NCI-H1694 treated with DMSO at 0.1 percent for 48 hours (cell line): Measurements from ENCODE around the gene SLC19A1.
"Not testable (repeated sequence)": the region's sequence is repeated elsewhere in the genome, so short reads cannot be mapped to it uniquely, and the experiment has no call there.

Experiments used
- DNase-seq: peaks from one replicate; lab custom pipeline; 2025; lab: John Stamatoyannopoulos, UW

Gene SLC19A1

GRCh38 chr21:45576838-45577737 lies 34.8 kb upstream of the SLC19A1 start:
- no peak for DNase-seq

- no peak for DNase-seq
These were observed 34.0 kb upstream of the SLC19A1 start for GRCh38 chr21:45575993-45576837.

- DNase-seq: no peak
These were observed 33.2 kb upstream of the SLC19A1 start for GRCh38 chr21:45575304-45575992.

- no peak for DNase-seq
These were observed 32.5 kb upstream of the SLC19A1 start for GRCh38 chr21:45574691-45575090.

- DNase-seq: no peak
These were observed 31.9 kb upstream of the SLC19A1 start for GRCh38 chr21:45574081-45574501.

- DNase-seq: no peak
These were observed 31.3 kb upstream of the SLC19A1 start for GRCh38 chr21:45573452-45574035.

- DNase-seq: no peak
These were observed 30.7 kb upstream of the SLC19A1 start for GRCh38 chr21:45572783-45573451.

- no peak for DNase-seq
These were observed 30.0 kb upstream of the SLC19A1 start for GRCh38 chr21:45572231-45572630.

GRCh38 chr21:45571641-45572040 lies 29.4 kb upstream of the SLC19A1 start:
- no peak for DNase-seq

- DNase-seq: no peak
These were observed 28.8 kb upstream of the SLC19A1 start for GRCh38 chr21:45570826-45571601.

- no peak for DNase-seq
These were observed 27.8 kb upstream of the SLC19A1 start for GRCh38 chr21:45570071-45570470.

GRCh38 chr21:45568383-45568782 lies 26.1 kb upstream of the SLC19A1 start:
- DNase-seq: no peak

- DNase-seq: not testable (repeated sequence)
These were observed 21.9 kb upstream of the SLC19A1 start for GRCh38 chr21:45564137-45564536.

GRCh38 chr21:45562965-45563364 lies 20.7 kb upstream of the SLC19A1 start:
- DNase-seq: no peak

GRCh38 chr21:45562402-45562801 lies 20.2 kb upstream of the SLC19A1 start:
- DNase-seq: no peak

GRCh38 chr21:45561241-45561640 lies 19.0 kb upstream of the SLC19A1 start:
- DNase-seq: not testable (repeated sequence)

GRCh38 chr21:45560106-45561021 lies 18.1 kb upstream of the SLC19A1 start:
- no peak for DNase-seq

GRCh38 chr21:45559216-45560105 lies 17.2 kb upstream of the SLC19A1 start:
- DNase-seq: no peak
